ENCODE data around the gene PRKAR1B. TPM values are rescaled to one million over a fixed set of nuclear protein-coding genes. Genes with fewer than 3 reads are reported as not detected.

PRKAR1B gene
- total RNA-seq, 1 donor from 2014 or later, result 14.7 TPM

DNA sequence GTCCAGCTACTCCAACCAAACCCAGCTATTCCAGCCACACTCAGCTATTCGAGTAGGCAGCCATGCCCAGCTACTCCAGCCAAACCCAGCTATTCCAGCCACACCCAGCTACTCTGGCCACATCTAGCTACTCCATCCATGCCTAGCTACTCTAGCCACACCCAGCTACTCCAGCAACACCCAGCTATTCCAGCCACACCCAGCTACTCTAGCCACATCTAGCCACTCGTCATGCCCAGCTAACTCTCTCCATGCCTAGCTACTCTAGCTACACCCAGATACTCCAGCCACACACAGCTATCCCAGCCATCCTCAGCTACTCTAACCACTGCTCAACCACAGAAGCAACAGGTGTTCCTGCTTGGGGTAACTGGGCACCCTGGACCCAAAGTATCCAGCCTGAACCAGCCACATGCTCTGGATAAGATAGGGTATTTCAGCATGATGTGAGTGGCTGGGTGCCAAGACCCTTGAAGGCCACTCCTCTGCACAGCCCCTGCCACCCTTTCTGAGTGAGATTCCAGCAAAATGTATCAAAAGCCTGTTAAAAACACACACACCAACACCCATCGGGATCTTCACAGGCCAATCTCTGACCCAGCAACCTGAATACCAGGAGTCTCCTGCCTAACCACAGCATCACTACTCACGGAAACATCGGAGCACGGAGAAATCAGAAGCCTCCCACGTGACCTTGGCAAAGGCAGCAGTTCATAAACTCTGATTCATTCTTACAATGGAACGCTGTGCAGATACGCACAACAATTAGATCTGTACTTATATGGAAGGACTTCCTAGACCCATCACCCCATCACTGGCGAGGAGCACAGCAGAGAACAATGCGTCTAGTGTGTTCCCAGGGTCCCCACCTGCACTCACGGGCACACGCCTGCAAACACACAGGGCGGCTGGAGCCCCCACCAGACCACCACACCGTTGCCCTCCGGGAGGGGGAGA, 52.3 kb downstream of the PRKAR1B start:
- no peak overlapping the region for H3K27ac Mint-ChIP-seq (ENCODE audit: unreplicated experiment)
- Histone ChIP-seq H3K4me2 (ENCODE audit: low read length) (no peak overlapping the region), H3K4me1 (ENCODE audit: insufficient read depth, low read length) (no peaks in the 10 kb centered on the region), H3K27ac (ENCODE audit: low read depth, low read length) (no peak overlapping the region), H4K20me1 (ENCODE audit: insufficient read depth, low read length) (no peaks in the 10 kb centered on the region), H3K79me2 (ENCODE audit: insufficient read depth, low read length) (no peaks in the 10 kb centered on the region), H3K9me3 (ENCODE audit: insufficient read depth, low read depth, low read length) (no peaks in the 10 kb centered on the region), H3K36me3 (ENCODE audit: insufficient read depth, low read length) (no peaks in the 10 kb centered on the region), H3K4me3 (ENCODE audit: insufficient read depth, low read depth, low read length) (no peak overlapping the region), H3K27me3 (ENCODE audit: insufficient read depth, low read length) (no peaks in the 10 kb centered on the region), H3K9ac (ENCODE audit: low read length) (no peak overlapping the region), H2AFZ (ENCODE audit: low read depth, low read length) (no peak overlapping the region)
- no peak for TF ChIP-seq EZH2 (IDR thresholded peaks at IDR 0.05; ENCODE audit: insufficient read depth, low read length)
- TF ChIP-seq, protein P1, sequence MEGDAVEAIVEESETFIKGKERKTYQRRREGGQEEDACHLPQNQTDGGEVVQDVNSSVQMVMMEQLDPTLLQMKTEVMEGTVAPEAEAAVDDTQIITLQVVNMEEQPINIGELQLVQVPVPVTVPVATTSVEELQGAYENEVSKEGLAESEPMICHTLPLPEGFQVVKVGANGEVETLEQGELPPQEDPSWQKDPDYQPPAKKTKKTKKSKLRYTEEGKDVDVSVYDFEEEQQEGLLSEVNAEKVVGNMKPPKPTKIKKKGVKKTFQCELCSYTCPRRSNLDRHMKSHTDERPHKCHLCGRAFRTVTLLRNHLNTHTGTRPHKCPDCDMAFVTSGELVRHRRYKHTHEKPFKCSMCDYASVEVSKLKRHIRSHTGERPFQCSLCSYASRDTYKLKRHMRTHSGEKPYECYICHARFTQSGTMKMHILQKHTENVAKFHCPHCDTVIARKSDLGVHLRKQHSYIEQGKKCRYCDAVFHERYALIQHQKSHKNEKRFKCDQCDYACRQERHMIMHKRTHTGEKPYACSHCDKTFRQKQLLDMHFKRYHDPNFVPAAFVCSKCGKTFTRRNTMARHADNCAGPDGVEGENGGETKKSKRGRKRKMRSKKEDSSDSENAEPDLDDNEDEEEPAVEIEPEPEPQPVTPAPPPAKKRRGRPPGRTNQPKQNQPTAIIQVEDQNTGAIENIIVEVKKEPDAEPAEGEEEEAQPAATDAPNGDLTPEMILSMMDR (IDR thresholded peaks at IDR 0.05; ENCODE audit: insufficient read depth, low read depth, low read length), result no peak
- peak; percentile 75 for DNase-seq (ENCODE audit: low read depth)
- H3K9me3 Mint-ChIP-seq (ENCODE audit: unreplicated experiment), result peaks cover 14% of the 10 kb centered on the region
- H3K36me3 Mint-ChIP-seq (ENCODE audit: low read depth, unreplicated experiment), result peaks cover 36% of the 10 kb centered on the region
- no peak for FAIRE-seq
- H3K27me3 Mint-ChIP-seq (ENCODE audit: low read depth, unreplicated experiment), result no peaks in the 10 kb centered on the region
- no peak overlapping the region for H3K4me3 Mint-ChIP-seq (ENCODE audit: unreplicated experiment)
- H3K4me1 Mint-ChIP-seq (ENCODE audit: low read depth, unreplicated experiment), result no peaks in the 10 kb centered on the region

DNA sequence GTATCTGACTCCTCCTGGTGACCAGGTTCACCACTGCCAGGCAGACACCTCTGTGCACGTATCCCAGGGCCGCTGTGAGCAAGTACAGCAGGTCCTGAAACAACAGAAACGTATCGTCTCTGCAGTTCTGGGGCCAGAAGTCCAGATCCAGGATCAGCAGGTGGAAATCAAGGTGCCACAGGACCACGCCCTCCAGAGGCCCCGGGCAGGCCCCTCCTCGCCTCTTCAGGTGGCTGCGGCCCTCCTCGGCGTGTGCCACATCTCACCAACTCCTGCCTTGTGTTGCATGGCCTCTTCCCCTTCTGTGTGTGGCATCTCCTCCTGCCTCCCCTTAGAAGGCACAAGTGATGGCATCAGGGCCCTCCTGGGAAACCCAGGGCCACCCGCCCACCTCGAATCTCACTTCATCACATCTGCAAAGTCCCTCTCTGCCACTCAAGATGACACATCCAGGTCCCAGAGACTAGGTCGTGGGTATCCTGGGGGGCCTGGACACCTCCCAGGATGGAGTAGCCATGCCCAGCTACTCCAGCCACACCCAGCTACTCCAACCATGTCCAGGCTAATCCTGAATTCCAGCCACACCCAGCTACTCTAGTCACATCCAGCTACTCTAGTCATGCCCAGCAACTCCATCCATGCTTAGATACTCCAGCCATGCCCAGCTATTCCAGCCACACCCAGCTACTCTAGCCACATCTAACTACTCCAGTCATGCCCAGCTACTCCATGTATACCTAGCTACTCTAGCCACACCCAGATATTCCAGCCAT, 53.2 kb downstream of the PRKAR1B start:
- Histone ChIP-seq H3K4me1 (ENCODE audit: insufficient read depth, low read length) (no peaks in the 10 kb centered on the region), H2AFZ (ENCODE audit: low read depth, low read length) (no peak overlapping the region), H3K9ac (ENCODE audit: low read length) (no peak overlapping the region), H4K20me1 (ENCODE audit: insufficient read depth, low read length) (no peaks in the 10 kb centered on the region), H3K36me3 (ENCODE audit: insufficient read depth, low read length) (no peaks in the 10 kb centered on the region), H3K79me2 (ENCODE audit: insufficient read depth, low read length) (no peaks in the 10 kb centered on the region), H3K4me2 (ENCODE audit: low read length) (no peak overlapping the region), H3K4me3 (ENCODE audit: insufficient read depth, low read depth, low read length) (no peak overlapping the region), H3K9me3 (ENCODE audit: insufficient read depth, low read depth, low read length) (peaks cover 2% of the 10 kb centered on the region), H3K27ac (ENCODE audit: low read depth, low read length) (no peak overlapping the region), H3K27me3 (ENCODE audit: insufficient read depth, low read length) (no peaks in the 10 kb centered on the region)
- Mint-ChIP-seq H3K9me3 (ENCODE audit: unreplicated experiment) (peaks cover 10% of the 10 kb centered on the region), H3K4me3 (ENCODE audit: unreplicated experiment) (no peak overlapping the region), H3K27me3 (ENCODE audit: low read depth, unreplicated experiment) (no peaks in the 10 kb centered on the region), H3K36me3 (ENCODE audit: low read depth, unreplicated experiment) (peaks cover 33% of the 10 kb centered on the region), H3K27ac (ENCODE audit: unreplicated experiment) (peak overlapping the region; percentile 31), H3K4me1 (ENCODE audit: low read depth, unreplicated experiment) (no peaks in the 10 kb centered on the region)
- FAIRE-seq (no peak), DNase-seq (ENCODE audit: low read depth) (no peak)
- TF ChIP-seq, protein P1 (IDR thresholded peaks at IDR 0.05; ENCODE audit: insufficient read depth, low read depth, low read length), result no peak
- no peak for TF ChIP-seq EZH2 (IDR thresholded peaks at IDR 0.05; ENCODE audit: insufficient read depth, low read length)

Data from astrocyte (in vitro differentiated cells and primary cell).